ENCODE measurements around the gene TIMP2. TPM values are rescaled to one million over a fixed set of nuclear protein-coding genes. Genes with fewer than 3 reads are reported as not detected.
"Not testable (repeated sequence)": the region's sequence is repeated elsewhere in the genome, so short reads cannot be mapped to it uniquely, and the experiment has no call there.

Gene TIMP2
- total RNA-seq, 1 experiment from 2014 or later, result 25.4 TPM

GRCh38 chr17:78933959-78934568 lies 8.9 kb upstream of the TIMP2 start:
- DNase-seq (ENCODE audit: extremely low read depth, low read depth), result peak; percentile 68

GRCh38 chr17:78933025-78933958 lies 8.1 kb upstream of the TIMP2 start:
- DNase-seq (ENCODE audit: extremely low read depth, low read depth), result peak; percentile 91

- DNase-seq (ENCODE audit: extremely low read depth, low read depth), result no peak
These were observed 5.0 kb upstream of the TIMP2 start for GRCh38 chr17:78929908-78930775.

DNA sequence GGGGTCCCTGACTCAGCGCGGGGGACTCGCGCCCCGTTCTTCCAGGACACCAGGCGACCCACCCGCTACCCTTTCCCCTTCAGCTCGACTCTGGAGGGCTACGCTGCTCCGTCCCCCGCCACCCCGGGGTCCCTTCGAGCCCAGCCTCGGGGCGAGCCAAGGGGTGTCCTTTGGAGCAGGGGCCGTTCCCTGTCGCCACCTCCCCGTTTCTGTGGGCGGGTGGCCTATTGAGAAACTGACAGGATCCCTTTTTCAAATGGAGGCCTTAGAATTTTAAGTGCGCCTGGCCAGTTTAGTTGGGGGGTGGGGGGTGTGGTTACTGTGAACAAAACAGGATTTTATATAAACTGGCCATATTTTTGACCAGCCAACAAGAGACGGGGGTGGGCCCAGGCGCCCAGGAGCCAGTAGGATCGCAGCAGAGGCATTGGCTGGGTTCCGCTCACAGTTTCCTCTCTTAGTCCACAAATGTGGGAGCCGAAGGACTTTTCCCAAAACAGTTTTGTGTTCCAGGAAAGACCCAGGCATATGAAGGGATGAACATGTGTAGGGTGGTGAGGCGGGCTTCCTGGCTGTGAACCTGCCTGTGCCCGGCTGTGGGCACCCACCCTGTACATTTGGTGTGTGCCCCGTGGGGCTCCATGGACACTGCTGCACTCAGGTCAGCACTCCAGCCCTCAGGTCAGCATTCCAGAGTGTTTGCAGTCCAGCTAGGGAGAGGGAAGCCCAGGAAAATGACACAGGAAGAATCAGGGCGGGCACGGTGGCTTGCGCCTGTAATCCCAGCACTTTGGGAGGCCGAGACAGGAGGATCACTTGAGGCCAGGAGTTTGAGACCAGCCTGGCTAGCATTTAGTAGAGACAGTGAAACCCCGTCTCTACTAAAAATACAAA lies 722 bp upstream of the TIMP2 start:
- DNase-seq (ENCODE audit: extremely low read depth, low read depth), result no peak

DNA sequence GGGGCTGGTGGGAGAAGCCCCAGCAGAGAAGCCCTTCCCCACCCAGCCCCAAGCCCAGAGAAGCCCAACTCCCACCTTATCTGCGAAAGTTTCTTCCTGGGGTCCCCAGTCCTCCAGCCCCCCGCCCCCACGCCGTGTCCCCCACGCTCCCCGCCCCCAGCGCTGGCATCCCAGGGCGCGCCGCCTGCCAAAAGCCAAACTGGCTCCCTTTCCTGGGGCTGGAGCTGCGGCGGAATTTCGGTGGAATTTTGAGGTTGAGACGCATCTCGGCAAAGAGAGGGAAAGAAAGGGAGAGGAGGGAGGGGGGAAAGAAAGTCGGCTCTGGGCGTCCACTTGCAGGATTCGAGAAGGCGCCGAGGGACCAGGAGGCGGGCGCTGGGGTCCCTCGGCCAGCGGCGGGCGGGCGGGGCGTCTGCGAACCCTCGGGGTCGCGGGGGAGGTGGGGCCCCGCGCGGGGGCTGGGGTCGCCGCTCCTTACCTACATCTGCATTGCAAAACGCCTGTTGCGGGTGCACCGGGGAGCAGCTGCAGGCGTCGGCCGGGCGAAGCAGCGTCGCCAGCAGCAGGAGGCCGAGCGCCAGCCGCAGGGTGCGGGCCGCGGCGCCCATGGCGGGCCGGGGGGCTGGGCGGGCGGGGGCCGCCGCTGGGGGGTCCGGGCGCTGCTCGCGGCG lies 571 bp downstream of the TIMP2 start:
- DNase-seq (ENCODE audit: extremely low read depth, low read depth), result no peak

DNA sequence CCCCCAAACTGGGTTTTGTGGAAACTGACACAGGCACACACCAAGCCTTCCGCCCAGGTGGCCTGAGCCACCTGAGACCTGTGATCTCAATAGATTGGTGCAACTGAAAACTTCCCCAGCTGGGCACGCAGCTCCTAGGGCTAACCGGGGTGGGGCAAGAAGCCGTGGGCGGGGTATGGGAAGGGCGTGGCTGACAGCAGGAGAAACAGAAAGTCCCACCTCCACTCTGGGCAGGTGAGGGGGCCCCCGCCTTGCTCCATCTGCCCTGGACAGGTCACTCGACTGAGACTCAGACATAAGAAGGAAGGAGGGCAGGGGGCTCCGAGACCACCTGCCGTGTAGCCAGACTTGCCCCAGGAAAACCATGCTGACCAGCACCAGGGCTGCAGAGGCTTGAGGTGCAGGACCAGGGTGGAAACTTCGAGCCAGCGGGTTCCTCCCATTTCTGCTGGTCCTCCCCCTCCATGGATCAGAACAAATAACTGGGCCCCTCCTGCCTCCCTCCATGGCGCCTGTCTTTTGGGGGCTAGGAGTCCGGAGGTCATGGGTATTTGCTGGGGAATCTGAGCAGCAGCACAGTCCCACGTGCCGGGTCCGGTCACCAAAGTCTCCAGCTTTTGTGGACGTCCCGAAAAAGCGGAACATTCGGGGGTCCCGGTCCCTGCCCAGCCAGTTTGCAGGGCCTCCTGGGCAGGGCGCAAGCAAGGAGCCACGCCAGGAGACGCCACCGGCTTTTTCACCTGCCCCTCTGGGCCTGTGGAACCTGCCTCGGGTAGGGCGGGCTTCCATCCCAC lies 1.3 kb downstream of the TIMP2 start:
- DNase-seq (ENCODE audit: extremely low read depth, low read depth), result no peak

- no peak for DNase-seq (ENCODE audit: extremely low read depth, low read depth)
These were observed 2.2 kb downstream of the TIMP2 start for GRCh38 chr17:78922816-78923498.

- DNase-seq (ENCODE audit: extremely low read depth, low read depth), result no peak
These were observed 3.7 kb downstream of the TIMP2 start for GRCh38 chr17:78921437-78921971.

GRCh38 chr17:78920528-78920927 lies 4.7 kb downstream of the TIMP2 start:
- DNase-seq (ENCODE audit: extremely low read depth, low read depth), result no peak

DNA sequence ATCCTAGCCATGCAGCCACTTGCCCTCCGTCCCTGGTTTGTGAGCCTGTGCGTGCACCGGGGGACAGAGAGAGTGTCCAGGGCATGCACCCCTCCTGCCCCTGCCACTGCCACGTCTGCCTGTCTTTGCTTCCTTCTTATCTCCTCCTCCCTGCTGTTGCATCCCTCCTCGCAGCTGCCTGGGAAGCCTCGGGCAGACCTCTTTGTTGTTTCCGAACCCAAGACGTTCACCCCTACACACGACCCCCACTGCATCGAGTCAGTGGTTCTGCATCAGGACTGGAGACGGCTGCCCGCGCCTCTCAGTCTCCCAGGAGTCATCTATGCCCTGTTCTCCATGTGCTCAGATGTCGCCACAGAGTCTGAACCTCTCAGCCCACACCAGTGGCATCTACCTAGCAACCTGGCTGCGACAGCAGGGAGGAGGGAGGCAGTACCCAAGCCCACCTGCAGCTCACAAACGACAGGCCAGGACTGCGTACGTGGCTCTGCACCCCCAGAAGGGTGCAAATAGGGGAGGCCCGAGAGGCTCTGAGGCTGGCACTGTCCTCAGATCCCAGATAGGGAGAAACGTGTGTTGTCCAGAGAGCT lies 5.2 kb downstream of the TIMP2 start:
- DNase-seq (ENCODE audit: extremely low read depth, low read depth), result no peak

DNA sequence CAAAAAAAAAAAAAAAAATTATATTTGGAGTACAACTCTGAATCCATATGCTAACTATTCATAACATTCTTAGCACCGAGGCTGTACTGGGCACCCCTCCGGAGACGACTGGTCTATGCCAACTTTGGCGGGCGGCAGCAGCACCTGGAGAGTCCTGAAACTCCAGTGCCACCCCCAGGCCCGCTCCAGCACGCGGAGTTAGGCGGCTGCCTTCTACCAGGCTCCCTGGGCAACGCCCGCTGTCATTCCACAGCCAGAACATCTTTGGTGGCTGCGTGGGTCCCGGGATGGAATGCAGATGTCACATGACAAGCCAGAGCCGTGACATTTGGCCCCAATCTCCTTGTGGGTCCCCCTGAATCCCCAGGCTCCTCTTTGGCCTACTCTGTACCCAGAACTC lies 6.2 kb downstream of the TIMP2 start:
- DNase-seq (ENCODE audit: extremely low read depth, low read depth), result no peak

DNA sequence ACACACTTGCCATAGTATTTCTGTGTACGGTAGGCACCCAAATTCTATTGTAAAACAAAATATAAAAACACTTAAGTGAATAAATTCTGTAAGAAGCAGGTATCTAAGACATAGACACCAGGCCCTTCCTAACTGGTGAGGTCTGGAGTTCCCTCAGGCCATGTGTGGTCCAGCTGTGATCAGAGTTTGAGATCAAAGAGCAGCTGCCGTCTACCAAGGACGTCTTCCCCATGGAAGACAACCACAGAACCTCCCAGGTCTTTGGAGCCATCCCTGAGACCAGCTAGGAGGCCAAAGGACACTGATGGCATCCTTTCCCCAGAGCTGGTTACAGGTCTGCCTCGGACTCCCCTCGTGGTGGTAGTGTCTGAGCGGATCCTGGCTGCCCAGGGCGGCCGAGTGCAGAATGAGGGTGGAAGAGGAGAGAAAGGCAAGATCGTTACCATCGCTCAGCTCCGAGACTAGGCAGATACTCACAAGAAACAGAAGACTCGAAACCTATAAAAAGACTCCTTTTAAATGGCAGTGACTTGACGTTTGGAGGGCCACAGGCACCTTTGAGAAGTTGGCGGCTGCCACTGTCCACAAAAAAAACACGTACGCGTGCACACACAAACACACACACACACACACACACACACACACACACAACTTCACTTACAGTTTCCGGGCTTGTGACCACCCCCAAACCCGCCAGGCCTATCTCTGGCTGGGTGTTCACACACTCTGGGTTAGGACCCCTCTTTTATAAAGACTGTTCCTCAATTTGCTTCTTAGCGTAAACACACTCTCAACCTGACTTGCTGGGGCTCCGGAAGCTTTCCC lies 7.5 kb downstream of the TIMP2 start:
- DNase-seq (ENCODE audit: extremely low read depth, low read depth), result no peak

GRCh38 chr17:78915872-78916632 lies 9.1 kb downstream of the TIMP2 start:
- DNase-seq (ENCODE audit: extremely low read depth, low read depth), result no peak

GRCh38 chr17:78913115-78913514 lies 12.1 kb downstream of the TIMP2 start:
- DNase-seq (ENCODE audit: extremely low read depth, low read depth), result no peak

DNA sequence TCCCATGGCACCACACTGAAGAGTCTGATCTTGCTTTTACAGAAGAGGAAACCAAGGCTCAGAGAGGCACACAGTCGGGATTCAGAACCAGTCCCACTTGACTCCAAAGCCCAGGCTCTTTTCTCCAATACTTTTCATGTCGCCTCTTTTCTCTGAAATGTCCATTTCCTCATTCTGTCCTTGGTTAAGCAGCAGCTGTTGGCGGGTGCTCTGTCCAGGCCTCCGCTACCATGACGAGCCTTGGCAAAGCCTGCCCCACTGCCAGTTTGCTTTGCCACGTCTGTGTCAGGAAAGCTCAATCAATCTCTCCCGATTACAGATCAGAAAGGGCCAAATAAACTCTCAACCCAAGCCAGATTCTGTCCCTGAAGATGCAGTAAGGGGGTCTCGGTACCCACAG lies 13.1 kb downstream of the TIMP2 start:
- DNase-seq (ENCODE audit: extremely low read depth, low read depth), result no peak

DNA sequence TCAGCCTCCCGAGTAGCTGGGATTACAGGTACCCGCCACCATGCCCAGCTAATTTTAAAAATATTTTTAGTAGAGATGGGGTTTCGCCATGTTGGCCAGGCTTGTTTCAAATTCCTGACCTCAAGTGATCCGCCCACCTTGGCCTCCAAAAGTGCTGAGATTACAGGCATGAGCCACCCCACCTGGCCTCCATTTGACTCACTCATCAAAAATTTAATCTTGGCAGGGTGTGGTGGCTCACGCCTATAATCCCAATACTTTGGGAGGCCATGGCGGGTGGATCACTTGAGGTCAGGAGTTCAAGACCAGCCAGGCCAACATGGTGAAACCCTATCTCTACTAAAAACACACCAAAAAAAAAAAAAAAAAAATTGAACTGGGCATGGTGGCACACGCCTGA lies 13.6 kb downstream of the TIMP2 start:
- DNase-seq (ENCODE audit: extremely low read depth, low read depth), result not testable (repeated sequence)

Data from NCI-H460 (cell line).